ENCODE data around the gene SYT14.

GRCh38 chr1:210132582-210132981 lies 194.6 kb downstream of the SYT14 start:
- TF ChIP-seq ZNF274 (IDR thresholded peaks at IDR 0.05; ENCODE audit: low read depth, low read length) = no peak
- no peak for TF ChIP-seq SIN3A (IDR thresholded peaks at IDR 0.05; ENCODE audit: low read depth)
- TF ChIP-seq POLR2A (IDR thresholded peaks at IDR 0.05; ENCODE audit: borderline replicate concordance, extremely low read depth, insufficient read depth, insufficient read length) = no peak
- no peak for TF ChIP-seq EZH2 (IDR thresholded peaks at IDR 0.05)
- no peak for TF ChIP-seq YY1 (IDR thresholded peaks at IDR 0.05; ENCODE audit: extremely low read depth, insufficient replicate concordance, low read depth, low read length)
- no peak for TF ChIP-seq CTCF (IDR thresholded peaks at IDR 0.05 in 2 of 3, conservative IDR thresholded peaks at IDR 0.05 in 1 of 3; ENCODE audit: borderline replicate concordance in 1 of 3, insufficient read depth in 1 of 3, low read depth in 2 of 3, low read length in 2 of 3)
- no peak for TF ChIP-seq EZH2phosphoT487 (IDR thresholded peaks at IDR 0.05; ENCODE audit: borderline replicate concordance)
- TF ChIP-seq EGR1 (IDR thresholded peaks at IDR 0.05; ENCODE audit: low read depth) = no peak
- TF ChIP-seq RAD21 (IDR thresholded peaks at IDR 0.05; ENCODE audit: low read depth) = no peak
- no peak for TF ChIP-seq SRF (IDR thresholded peaks at IDR 0.05; ENCODE audit: low read depth)
- TF ChIP-seq REST (IDR thresholded peaks at IDR 0.05; ENCODE audit: low read depth) = peak; percentile 86
- TF ChIP-seq ATF3 (IDR thresholded peaks at IDR 0.05) = no peak
- no peak for TF ChIP-seq MAX (IDR thresholded peaks at IDR 0.05)

Measured in HCT116 (cell line).